Measurements from ENCODE around the gene OVOL1.

GRCh38 chr11:65843811-65844210 lies 56.9 kb downstream of the OVOL1 start:
- TF ChIP-seq, protein P1, sequence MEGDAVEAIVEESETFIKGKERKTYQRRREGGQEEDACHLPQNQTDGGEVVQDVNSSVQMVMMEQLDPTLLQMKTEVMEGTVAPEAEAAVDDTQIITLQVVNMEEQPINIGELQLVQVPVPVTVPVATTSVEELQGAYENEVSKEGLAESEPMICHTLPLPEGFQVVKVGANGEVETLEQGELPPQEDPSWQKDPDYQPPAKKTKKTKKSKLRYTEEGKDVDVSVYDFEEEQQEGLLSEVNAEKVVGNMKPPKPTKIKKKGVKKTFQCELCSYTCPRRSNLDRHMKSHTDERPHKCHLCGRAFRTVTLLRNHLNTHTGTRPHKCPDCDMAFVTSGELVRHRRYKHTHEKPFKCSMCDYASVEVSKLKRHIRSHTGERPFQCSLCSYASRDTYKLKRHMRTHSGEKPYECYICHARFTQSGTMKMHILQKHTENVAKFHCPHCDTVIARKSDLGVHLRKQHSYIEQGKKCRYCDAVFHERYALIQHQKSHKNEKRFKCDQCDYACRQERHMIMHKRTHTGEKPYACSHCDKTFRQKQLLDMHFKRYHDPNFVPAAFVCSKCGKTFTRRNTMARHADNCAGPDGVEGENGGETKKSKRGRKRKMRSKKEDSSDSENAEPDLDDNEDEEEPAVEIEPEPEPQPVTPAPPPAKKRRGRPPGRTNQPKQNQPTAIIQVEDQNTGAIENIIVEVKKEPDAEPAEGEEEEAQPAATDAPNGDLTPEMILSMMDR (IDR thresholded peaks at IDR 0.05), result no peak
- no peak for TF ChIP-seq POLR2A (IDR thresholded peaks at IDR 0.05)
